GM21576 (cell line): Measurements from ENCODE around the gene PIGM.
"Not testable (repeated sequence)": the region's sequence is repeated elsewhere in the genome, so short reads cannot be mapped to it uniquely, and the experiment has no call there.

ENCODE experiments used
- ATAC-seq: cut with Tn5 transposase; IDR thresholded peaks from one replicate; pipeline ENCODE4 v1.9.1; 2021; ENCODE audit warnings: mild to moderate bottlenecking, moderate library complexity; ENCODE audit not compliant: unreplicated experiment

The PIGM gene

DNA sequence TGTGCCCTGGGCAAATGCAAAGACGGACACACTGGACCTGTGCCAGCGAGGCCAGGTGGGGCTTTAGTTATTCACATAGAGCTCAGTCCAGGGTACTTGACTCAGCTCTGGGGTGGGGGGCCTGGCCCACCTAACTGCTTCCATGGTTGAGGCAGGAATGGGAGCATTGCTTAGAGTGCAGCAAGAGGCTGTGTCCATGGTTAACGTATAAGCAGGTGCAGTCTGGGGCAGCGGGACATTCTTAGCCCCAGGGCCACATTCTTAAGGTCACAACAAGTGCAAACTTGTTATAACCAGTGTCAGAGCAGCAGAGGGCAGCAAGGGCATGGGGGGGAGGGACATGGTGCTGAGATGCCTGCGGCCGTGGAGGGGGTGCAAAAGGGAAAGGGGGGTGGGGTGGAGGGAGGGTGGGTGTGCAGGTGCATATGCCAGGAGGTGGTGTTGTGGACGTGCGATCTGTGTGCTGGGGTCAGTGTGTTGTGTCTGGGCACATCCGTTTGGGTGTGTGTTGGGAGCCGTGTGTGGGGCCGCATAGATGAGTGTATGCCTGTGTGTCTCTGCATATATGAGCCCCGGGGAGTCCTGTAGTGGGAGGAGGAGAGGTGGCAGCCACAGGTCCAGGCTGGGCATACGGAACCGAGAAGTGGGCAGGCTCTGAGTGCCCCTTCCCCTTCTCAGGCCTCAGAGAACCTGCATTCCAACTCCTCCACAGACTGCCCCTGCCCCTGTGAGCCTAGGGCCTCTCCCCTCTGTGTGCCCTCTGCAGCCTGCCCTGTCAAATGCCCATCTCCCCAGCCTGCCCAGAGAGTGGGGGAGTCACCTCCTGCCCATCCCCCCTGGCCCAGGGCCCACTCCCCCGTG lies 29.8 kb upstream of the PIGM start:
- no peak for ATAC-seq

DNA sequence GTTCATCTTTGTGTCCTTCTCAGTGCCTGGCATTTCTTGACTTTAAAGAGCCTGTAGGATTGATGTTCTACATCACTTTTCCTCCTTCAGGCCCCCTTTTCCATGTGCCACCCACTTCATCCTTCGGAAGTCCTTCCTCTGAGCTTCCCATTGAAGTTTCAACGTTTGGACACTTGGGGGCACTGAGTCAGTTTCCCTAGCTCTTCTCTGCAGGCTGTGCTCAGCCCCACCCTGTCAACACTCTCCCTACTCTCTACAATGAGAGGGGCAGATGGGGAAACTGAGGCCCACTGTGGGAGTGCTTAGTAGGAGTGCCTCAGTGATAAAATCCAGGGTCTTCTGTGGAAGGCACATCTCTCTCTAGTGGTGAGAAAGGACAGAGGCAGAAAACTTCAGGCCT lies 26.3 kb upstream of the PIGM start:
- no peak for ATAC-seq

DNA sequence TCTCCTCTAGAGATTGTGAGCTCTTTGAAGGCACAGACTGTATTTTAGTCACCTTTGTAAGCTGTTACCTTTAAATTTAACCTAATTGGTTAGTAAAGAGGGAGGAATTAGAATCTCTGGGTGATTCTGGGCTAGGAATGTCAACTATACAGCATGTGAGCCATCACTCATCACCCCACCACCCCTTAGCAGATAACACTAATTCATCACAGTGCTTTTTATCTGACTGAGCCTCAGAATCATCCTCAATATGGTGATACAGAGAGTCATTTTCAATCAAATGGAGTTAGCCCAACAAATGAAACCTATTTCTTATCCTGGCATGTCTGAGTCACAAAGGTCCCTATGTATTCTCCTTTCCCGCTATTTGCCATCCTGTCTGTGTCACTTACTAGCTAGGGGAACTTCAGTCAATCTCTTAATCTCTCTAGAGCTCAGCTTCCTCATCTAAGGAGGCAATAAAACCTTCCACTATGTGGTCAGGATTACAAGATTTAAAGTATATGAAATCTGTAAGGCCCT lies 24.9 kb upstream of the PIGM start:
- no peak for ATAC-seq

DNA sequence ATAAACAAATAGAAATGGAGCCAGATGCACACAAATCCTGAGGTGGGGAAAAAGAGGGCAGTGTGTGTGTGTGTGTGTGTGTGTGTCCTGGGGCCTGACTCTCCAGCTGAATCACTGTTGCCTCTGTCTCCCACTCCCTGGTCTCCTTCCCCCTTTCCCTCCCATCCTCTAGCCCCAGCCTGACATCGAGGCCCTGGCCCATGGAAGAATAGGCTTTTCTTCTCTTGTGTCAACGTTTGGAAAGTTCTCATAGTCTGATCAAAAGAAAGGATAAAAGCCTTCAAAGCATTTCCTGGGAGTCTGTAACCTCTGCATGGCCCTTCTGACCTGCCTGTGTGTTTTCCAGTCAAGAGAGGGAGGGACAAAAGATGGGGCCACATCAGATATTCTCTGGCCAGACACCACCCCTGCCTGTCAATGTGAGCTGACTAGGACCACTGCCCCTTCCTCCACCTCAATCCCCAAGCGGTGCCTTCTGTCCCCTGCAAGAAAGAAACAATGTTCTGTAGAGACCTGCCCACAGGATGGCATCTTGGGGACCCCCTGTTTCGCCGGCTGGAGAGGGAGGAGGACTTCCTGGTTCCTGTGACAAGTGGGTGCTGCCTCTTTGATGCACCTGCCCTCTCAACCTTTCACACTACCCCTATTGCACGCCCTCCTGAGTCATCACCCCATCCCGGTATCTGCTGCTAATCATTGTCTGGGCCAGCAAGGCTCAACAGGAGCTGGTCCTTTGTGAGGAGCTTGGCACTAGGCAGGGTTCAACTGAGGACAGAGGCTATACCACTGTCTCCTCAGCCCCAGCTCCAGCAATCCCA lies 22.0 kb upstream of the PIGM start:
- no peak for ATAC-seq

DNA sequence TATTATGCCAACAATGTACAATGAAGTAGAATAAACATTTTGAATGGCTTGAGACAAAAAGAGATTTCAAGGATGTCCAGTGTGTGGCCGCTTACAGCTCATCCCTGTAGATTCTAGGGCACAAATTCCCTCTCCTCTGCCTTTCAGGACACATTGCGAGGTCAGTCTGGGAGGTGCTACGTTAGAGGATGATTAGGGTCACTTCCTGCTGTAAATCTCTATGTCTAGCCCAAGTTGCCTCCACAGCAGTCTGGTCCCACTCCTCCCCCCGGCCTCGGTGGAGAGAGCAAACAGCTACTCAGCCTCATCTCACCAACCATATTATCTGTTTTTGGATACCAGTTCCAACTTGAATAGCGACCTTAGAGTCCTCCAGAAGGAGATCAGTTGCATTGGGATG lies 21.1 kb upstream of the PIGM start:
- no peak for ATAC-seq

DNA sequence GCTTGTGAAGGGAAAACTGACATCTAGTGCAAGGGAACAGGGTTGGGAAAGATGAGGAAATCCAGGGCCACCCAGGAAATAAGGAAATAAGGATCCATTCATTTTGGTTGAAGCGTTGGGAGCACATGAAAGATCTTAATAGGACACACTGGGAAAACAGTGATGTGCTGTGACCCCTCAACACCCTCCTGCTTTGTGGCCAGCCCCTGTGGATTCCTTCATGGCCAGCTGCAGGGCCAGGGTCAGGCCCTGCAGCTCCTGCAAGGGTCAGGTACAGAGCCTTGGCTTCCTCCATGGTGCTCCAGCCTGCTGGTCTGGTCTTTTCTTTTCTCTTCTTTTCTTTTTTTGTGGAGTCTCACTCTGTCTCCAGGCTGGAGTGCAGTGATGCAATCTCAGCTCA lies 18.8 kb upstream of the PIGM start:
- no peak for ATAC-seq

DNA sequence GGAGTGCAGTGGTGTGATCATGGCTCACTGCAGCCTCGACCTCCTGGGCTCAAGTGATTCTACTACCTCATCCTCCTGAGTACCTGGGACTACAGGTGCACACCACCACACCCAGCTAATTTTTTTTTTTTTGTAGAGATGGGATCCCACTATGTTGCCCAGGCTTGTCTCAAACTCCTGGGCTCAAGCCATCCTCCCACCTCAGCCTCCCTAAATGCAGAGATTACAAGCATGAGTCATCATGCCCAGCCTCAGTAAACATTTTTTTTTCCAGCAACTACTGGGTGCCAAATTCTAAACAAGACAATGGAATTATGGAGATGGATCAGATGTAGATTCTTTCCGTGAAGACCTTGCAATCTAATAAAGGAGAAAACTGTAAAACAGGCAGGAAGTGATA lies 18.4 kb upstream of the PIGM start:
- ATAC-seq: not testable (repeated sequence)

DNA sequence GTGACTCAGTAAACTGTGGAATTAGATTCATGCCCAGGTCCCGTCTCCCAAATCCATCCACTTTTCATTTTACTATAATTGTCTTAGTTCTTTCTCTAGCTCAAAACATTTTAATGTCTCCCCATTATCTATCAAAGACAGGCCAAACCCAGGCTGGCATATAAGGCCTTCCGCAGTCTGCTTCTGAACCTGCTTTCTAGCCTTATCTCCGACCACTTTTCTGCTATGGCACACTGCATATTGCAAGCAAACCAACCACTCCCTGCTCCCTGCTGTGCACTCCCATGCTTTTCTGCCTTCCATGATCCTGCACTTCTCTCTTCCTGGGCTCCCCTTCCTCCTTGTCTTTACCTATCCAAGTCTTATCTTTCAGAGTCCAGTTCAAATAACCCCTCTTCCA lies 17.3 kb upstream of the PIGM start:
- no peak for ATAC-seq

DNA sequence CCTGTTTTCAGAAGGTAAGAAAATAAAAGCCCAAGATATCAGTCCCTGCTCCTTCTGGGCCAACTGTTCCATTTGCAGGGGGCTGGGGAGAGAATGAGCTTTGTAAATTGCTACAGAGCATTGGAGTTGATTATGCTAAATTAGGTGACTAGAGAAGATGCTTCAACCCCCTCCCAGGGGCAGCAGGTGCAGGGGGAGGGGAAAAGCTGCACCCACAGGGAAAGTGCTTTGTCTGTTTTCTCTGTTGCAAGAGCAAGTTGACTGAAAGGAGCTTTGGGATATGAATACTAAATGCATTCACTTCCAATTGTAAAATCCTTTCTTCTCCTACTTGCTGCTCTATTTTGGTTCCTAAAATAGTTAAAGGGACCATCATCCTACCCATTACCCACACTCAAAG lies 16.5 kb upstream of the PIGM start:
- ATAC-seq: no peak

DNA sequence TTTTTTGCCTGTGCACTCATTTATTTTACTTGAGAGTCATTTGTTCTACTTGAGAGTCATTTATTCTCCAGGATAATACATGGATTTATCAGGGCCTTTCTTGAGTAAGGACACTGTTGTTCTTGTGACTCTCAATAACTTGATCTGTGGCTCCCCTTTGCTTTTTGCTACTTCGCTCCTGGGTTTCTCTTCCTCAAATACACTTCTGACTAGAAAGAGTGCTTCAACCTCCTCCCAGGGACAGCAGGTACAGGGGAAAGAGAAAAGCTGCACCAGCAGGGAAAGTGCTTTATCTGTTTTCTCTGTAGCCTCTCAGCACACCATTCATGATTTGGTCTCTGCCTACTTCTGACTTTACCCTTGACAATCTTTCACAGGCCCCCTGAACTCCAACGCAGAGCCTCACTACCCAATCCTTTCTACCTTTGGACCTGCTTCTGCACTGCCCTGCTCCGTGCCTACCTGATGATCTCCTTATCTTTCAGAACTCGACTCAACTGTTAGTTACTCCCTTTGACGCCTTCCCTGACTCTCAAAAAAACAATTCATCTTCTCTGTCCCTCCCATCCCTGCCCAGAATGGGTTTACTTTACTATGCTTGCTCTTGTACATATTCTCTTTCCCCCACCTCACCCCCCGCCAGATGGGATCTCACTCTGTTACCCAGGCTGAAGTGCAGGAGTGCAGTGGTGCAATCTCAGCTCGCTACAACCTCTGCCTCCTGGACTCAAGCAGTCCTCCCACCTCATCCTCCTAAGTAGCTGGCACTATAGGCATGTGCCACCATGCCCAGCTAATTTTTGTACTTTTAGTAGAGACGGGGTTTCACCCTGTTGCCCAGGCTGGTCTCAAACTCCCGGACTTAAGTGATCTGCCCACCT lies 15.6 kb upstream of the PIGM start:
- ATAC-seq: no peak

DNA sequence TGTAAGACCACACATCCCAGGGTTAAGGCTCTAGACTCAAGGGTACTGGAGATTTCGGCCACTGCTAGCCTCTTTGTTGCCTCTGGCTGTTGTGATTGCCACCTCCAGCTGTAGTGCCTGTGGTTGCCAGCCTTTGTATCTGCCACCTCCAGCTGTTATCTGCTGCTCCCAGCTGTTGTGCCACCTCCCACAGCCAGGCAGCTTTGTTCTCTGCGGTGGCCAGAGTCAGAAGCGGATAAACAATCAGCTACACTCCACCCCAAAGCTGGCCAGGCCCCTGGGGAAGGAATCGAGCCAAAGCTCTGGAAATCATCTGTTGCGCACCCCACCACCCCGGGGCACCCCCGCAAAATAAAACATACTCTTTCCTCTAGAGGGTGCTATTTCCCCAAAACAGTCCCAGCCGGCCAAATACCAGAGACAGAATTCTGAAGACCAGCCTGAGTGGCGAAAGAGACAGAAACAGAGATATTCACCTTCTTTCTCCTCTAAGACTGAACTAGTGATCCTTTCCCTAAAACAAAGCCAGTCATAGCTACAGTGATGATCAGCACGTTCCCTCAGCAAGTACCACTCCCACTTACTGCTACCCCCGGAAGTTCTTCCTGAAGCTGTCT lies 14.8 kb upstream of the PIGM start:
- ATAC-seq: peak; percentile 69

DNA sequence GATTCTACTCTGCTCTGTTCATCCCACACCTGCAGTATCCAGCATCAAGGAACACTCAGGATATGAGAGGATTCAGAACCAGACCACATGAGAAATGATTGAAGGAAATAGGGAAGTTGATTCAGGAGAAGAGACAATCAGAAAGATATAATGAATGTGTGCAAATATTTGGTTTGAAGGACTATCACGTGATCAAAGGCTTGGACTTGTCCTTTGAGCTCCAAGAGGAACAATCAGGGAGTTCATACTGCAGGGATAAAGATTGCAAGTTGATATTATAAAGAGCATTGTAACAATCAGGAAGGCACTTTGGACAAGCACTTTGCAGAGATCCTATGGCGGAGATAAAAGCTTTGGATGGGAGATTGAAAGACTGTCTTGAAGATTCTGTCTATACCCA lies 13.9 kb upstream of the PIGM start:
- ATAC-seq: no peak

DNA sequence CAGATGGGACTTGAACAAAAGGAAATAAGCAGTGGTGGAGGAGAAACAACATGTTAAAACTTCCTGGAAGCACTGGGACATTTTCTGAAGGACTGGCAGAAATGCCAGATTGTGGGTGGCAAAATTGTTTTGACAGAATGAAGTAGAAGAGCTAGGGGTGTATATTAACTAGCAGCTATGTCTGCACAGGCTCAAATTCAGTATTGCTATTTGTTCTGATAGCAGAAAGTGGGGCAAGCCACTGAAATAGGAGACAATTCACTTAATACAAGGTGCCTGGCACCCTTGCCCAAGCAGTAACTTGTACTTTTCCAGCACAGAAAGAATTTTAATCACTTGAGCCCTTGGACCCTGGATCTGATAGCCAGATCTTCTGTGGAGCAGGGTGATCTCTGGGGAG lies 11.8 kb upstream of the PIGM start:
- ATAC-seq: no peak

DNA sequence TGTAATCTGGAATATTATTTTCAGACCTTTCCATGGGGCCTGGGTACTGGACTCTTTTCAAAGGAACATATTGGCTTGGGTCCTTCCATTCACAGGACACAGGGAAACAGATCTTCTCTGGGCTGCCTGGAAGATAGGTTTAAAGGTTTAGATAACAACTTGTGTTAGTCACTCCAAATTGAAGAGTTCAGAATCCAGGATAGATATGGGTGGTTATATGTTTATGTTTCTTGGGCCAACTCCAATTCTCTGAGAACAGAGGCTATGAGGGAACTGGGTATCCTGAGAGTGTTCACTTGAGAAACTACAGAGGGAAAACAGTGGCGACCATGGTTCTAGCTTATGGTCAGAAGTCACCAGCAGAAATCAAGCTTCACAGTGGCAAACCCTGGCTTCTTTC lies 8.7 kb upstream of the PIGM start:
- ATAC-seq: no peak

DNA sequence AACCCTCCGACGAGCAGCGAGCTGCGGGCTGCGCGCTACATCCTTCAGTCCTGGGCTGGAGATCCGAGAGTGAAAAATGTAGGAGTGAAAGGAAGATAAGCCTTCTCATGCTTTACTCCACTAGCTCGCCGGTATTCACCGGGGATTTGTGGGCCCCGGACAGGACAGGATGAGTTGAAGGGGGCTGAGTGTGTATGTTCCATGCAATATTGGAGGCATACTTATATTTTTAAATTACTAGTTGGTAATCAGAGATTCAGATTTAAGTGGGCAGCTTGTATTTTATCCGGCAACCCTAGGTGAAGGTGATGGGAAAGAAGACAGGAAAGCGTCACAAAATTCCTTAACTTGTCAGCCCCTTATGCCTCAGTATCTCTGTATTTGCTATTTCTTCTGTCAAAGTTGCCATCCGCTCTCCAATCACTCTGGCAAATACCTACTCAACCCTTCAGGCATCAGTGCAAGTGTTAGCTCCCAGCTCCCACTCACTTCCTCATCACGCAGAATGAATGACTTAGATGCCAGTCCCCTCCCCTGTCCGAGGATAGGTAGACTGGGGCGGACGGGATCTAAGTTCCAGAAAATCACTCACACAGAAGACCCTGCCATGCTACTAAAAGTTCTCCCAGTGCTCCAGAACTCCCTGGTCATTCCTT lies 503 bp upstream of the PIGM start:
- no peak for ATAC-seq

DNA sequence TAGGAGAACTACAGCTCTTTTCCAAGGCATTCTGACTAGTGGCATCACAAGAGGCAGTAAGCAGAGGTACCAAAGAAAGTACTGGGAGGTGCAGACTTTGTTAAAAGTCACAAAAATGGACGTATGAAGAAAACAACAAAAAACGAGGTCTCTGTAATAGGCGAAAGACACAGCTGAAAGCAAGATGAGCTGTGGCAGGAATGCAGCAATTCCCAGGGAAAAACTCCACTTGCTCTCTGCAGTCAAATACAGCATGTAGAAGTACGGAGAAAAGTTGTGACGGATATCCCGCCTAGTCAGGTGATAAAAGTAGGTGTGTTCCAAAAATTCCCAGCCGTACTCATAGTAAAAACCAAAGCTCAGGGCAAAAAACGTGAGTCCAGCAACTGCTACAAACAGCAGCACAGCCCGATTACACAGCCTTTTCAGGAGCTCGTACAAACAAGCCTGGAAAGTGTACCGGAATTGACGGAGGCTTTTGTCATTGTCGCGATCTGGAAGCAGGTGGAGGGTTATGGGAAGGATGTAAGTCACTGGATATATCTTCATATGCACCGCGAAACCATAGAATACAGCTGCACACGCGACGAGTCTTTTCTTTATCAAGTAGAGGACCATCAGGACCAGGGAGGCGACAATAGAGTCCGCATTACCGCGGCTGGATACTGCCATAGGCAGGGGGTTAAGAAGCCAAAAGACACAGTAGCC lies 979 bp downstream of the PIGM start:
- ATAC-seq: no peak

DNA sequence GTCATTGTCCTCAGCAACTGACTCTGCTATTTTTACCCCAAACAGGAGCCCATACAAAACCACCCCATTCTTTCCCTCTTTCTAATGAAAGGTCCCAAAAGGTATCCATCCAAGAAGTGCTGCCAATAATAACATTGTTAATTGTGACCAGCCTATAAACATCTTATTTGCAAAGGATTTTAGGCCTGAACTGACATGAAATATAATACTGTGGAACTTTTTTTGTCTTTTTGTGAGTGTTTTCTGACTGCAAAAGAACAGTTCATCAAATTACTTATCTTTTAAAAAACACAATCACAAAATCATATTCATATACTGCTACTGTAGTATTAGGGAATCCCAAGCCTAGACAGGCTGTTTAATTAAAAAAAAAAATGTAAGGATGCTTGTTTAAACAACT lies 3.4 kb downstream of the PIGM start:
- no peak for ATAC-seq

DNA sequence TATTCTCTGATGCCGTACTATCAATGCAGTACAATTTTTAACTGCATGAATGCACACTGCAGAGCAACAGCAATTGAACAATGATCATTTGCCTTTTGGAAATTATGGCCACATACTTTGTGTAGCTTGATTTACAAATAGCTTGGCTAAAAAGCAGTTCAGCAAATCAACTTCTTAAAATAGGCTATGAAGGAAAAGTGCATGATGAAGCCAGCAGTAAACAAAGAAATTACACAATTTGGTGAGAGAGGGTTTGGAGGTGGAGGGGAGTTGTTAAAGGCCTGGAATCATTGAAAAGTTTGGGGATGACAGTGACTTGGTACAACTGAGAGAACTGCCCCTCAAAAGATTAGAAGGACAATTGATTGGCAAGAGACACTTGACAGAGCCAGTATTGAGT lies 6.5 kb downstream of the PIGM start:
- no peak for ATAC-seq

DNA sequence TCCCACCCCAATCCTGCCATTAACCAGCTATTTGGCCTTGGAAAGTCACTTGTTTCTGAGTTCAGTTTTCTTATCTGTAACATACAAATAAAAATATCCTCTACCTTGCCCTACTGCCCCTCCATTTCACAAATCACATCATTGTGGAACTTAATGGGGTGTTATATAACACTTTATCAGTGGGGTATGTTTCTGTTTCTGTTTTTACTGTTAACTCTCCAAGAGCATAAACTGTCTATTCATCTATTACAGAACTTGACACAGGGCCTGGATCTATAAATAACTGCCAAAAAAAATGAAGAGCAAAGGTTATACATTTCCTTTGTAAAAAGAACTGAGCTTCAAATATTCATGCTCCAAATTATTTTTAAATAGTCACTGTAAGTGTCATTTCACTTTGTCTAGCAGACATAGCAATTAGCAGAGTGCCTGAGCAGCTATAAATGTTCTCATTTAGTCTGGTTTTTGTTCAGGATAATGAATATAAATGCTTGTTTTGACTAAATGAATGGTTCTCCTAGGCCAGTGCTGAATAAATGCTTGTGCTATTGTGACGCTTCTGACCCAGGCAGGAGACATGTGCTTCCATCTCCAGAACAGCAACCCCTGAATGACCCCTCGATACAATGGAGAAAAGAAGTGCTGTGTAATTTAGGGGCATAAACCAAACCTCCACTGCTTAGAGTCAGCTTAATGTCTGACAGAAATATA lies 7.4 kb downstream of the PIGM start:
- ATAC-seq: no peak
